Measurements from ENCODE around the gene CCDC149. TPM values are rescaled to one million over a fixed set of nuclear protein-coding genes. Genes with fewer than 3 reads are reported as not detected.

The CCDC149 gene
- total RNA-seq, 1 donor from 2014 or later, result 5.2 TPM

DNA sequence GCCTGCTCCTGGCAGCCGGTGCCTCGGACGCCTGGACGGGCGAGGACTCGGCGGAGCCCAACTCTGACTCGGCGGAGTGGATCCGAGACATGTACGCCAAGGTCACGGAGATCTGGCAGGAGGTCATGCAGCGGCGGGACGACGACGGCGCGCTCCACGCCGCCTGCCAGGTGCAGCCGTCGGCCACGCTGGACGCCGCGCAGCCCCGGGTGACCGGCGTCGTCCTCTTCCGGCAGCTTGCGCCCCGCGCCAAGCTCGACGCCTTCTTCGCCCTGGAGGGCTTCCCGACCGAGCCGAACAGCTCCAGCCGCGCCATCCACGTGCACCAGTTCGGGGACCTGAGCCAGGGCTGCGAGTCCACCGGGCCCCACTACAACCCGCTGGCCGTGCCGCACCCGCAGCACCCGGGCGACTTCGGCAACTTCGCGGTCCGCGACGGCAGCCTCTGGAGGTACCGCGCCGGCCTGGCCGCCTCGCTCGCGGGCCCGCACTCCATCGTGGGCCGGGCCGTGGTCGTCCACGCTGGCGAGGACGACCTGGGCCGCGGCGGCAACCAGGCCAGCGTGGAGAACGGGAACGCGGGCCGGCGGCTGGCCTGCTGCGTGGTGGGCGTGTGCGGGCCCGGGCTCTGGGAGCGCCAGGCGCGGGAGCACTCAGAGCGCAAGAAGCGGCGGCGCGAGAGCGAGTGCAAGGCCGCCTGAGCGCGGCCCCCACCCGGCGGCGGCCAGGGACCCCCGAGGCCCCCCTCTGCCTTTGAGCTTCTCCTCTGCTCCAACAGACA, 113.1 kb downstream of the CCDC149 start:
- Mint-ChIP-seq H3K4me1 (ENCODE audit: low read depth, unreplicated experiment) (peaks cover 12% of the 10 kb centered on the region), H3K9me3 (ENCODE audit: unreplicated experiment) (peaks cover 5% of the 10 kb centered on the region), H3K27ac (ENCODE audit: unreplicated experiment) (no peak overlapping the region), H3K27me3 (ENCODE audit: unreplicated experiment) (peaks cover 14% of the 10 kb centered on the region), H3K4me3 (ENCODE audit: unreplicated experiment) (peak overlapping the region; percentile 75), H3K36me3 (ENCODE audit: unreplicated experiment) (peaks cover 12% of the 10 kb centered on the region)
- TF ChIP-seq, protein P1, sequence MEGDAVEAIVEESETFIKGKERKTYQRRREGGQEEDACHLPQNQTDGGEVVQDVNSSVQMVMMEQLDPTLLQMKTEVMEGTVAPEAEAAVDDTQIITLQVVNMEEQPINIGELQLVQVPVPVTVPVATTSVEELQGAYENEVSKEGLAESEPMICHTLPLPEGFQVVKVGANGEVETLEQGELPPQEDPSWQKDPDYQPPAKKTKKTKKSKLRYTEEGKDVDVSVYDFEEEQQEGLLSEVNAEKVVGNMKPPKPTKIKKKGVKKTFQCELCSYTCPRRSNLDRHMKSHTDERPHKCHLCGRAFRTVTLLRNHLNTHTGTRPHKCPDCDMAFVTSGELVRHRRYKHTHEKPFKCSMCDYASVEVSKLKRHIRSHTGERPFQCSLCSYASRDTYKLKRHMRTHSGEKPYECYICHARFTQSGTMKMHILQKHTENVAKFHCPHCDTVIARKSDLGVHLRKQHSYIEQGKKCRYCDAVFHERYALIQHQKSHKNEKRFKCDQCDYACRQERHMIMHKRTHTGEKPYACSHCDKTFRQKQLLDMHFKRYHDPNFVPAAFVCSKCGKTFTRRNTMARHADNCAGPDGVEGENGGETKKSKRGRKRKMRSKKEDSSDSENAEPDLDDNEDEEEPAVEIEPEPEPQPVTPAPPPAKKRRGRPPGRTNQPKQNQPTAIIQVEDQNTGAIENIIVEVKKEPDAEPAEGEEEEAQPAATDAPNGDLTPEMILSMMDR (IDR thresholded peaks at IDR 0.05; ENCODE audit: partially characterized antibody, unreplicated experiment), result no peak
- DNase-seq, result peak; percentile 46

DNA sequence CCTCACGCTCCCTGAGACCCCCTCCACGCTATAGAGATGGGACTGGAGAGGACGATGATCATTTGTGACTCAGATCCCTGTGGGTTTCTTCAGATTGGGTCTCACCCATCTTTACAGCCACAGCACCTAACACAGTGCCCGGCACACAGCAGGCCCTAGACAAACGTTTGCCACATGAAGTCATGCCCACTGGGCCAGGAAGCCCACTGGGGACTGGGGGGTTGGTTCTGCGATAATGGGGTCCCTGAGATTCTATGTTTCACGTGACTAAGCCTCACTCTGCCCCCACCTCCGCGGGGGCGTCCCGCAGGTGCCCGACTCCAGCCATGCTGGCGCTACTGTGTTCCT, 113.7 kb downstream of the CCDC149 start:
- Mint-ChIP-seq H3K27ac (ENCODE audit: unreplicated experiment) (no peak overlapping the region), H3K36me3 (ENCODE audit: unreplicated experiment) (peaks cover 12% of the 10 kb centered on the region), H3K9me3 (ENCODE audit: unreplicated experiment) (peaks cover 5% of the 10 kb centered on the region), H3K4me3 (ENCODE audit: unreplicated experiment) (no peak overlapping the region), H3K4me1 (ENCODE audit: low read depth, unreplicated experiment) (peaks cover 13% of the 10 kb centered on the region), H3K27me3 (ENCODE audit: unreplicated experiment) (peaks cover 14% of the 10 kb centered on the region)
- TF ChIP-seq, protein P1 (IDR thresholded peaks at IDR 0.05; ENCODE audit: partially characterized antibody, unreplicated experiment), result no peak
- no peak for DNase-seq

DNA sequence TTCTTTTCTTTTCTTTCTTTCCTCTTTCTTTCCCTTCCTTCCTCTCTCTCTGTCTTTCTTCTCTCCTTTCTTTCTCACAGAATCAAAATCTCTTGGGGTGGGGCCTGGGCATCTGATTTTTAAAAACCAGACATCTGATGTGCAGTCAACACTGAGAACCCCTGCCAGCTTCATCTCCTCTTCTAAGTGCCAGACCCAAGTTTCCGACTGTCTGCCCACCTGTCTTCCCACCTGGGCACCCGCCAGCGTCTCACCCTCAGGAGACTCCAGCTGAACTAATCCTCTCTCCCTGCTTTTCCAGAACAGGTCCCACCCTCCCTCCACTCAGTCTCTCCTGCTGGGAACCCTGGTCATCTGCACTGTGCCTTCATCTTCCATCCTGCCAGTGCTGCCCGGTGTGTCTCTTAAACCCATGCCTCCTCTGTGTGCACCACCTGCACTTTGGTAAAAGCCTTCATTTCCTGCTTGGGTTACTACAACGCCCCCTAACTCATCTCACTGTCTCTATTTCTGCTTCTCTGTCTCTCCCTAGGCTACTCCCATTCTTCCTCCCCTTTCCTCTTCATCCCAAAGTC, 114.7 kb downstream of the CCDC149 start:
- Mint-ChIP-seq H3K4me3 (ENCODE audit: unreplicated experiment) (no peak overlapping the region), H3K36me3 (ENCODE audit: unreplicated experiment) (peaks cover 12% of the 10 kb centered on the region), H3K4me1 (ENCODE audit: low read depth, unreplicated experiment) (peaks cover 13% of the 10 kb centered on the region), H3K27ac (ENCODE audit: unreplicated experiment) (no peak overlapping the region), H3K27me3 (ENCODE audit: unreplicated experiment) (peaks cover 11% of the 10 kb centered on the region), H3K9me3 (ENCODE audit: unreplicated experiment) (peaks cover 5% of the 10 kb centered on the region)
- TF ChIP-seq, protein P1 (IDR thresholded peaks at IDR 0.05; ENCODE audit: partially characterized antibody, unreplicated experiment), result no peak
- DNase-seq, result no peak

DNA sequence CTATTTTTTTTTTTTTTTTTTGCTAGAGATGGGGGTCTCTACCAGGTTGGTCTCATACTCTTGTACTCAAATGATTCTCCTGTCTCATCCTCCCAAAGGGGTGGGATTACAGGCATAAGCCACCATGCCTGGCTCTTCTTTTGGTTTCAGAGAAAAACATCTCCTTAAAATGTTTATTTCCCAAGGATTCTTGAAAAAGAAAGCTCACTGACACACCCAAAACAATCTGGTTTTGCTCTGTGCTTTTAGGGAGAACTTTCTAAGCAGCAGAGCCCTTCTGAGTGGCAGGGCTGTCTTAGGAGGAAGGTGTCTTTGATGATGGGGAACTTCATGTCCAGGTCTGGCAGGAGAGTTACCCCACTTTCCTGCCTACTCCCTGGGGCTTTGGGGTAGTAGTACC, 116.2 kb downstream of the CCDC149 start:
- peaks cover 8% of the 10 kb centered on the region for H3K4me1 Mint-ChIP-seq (ENCODE audit: low read depth, unreplicated experiment)
- H3K4me3 Mint-ChIP-seq (ENCODE audit: unreplicated experiment), result no peak overlapping the region
- DNase-seq, result no peak
- no peak overlapping the region for H3K27ac Mint-ChIP-seq (ENCODE audit: unreplicated experiment)
- H3K27me3 Mint-ChIP-seq (ENCODE audit: unreplicated experiment), result peaks cover 11% of the 10 kb centered on the region
- H3K36me3 Mint-ChIP-seq (ENCODE audit: unreplicated experiment), result peaks cover 12% of the 10 kb centered on the region
- peaks cover 5% of the 10 kb centered on the region for H3K9me3 Mint-ChIP-seq (ENCODE audit: unreplicated experiment)
- TF ChIP-seq, protein P1 (IDR thresholded peaks at IDR 0.05; ENCODE audit: partially characterized antibody, unreplicated experiment), result no peak

Measured in glutamatergic neuron (in vitro differentiated cells).